GM12891 (cell line): ENCODE data around the gene KCNJ8.

Experiments used
- PAX5 ChIP-seq: IDR thresholded peaks from 2 replicates; pipeline ENCODE4 v1.6.1; 2011; ENCODE audit warnings: low read length, moderate library complexity, mild to moderate bottlenecking; ENCODE audit not compliant: insufficient read depth, severe bottlenecking
- POLR2A ChIP-seq: IDR thresholded peaks from 2 replicates; pipeline ENCODE4 v1.6.1; 2011; ENCODE audit warnings: low read depth, low read length, control low read depth
- POLR2AphosphoS5 ChIP-seq: IDR thresholded peaks from 2 replicates; pipeline ENCODE4 v1.6.1; 2011; ENCODE audit warnings: low read depth, low read length, control low read depth
- POU2F2 ChIP-seq: IDR thresholded peaks from 2 replicates; pipeline ENCODE4 v1.6.1; 2011; ENCODE audit warnings: low read depth, mild to moderate bottlenecking, control low read depth, low read length, moderate library complexity
- SPI1 ChIP-seq: IDR thresholded peaks from 2 replicates; pipeline ENCODE4 v1.6.1; 2011; ENCODE audit warnings: low read depth, low read length, control low read depth
- TAF1 ChIP-seq: IDR thresholded peaks from 2 replicates; pipeline ENCODE4 v1.6.1; 2011; ENCODE audit warnings: low read depth, low read length, control low read depth

DNA sequence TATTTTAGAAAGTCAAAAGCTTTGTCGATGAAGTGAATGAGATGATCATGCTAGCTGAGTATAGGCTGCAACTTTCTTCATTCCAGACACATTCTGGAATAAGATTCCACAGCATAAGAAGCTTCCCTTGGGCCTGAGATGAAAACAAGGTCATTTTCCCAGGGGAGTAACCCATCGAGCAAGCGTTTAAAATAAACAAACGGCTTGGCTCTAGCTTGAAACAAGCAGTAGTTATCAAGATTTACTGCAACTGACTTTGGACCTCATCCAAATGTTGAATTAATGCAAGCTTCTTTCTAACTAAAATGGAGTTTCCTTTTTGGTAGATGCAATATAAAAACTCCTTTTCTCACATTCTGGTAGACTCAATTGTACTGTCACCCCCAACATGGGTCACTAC, 23.0 kb downstream of the KCNJ8 start:
- no peak for TF ChIP-seq POLR2A
- TF ChIP-seq POLR2AphosphoS5 = no peak
- TF ChIP-seq TAF1 = no peak
- no peak for TF ChIP-seq SPI1
- no peak for TF ChIP-seq PAX5
- TF ChIP-seq POU2F2 = no peak
